Urothelium cell line (cell line): ENCODE results near the gene CHD5.
"Not testable (repeated sequence)": the region's sequence is repeated elsewhere in the genome, so short reads cannot be mapped to it uniquely, and the experiment has no call there.

Source experiments
- DNase-seq: peaks from one replicate; pipeline ENCODE4 v3.0.0; 2011; ENCODE audit warnings: low spot score, mixed read lengths
- FAIRE-seq: peaks from 2 replicates; lab custom pipeline; 2011; peaks lifted over from hg19 to GRCh38; lab: Jason Lieb, UNC

Gene CHD5

GRCh38 chr1:6180268-6180706 lies at the start of gene CHD5:
Gene CHD5 (minus strand): TSS chr1:6180321. CDS start chr1:6180023, 298 bp downstream.
- DNase-seq (peak; percentile 61), FAIRE-seq (peak; percentile 30)

- no peak for DNase-seq
- FAIRE-seq = no peak
These were observed 45.5 kb upstream of the CHD5 start for GRCh38 chr1:6225651-6226050.

- FAIRE-seq (no peak), DNase-seq (no peak)
These were observed 44.6 kb upstream of the CHD5 start for GRCh38 chr1:6224718-6225117.

GRCh38 chr1:6223617-6224016 lies 43.5 kb upstream of the CHD5 start:
- FAIRE-seq = no peak
- no peak for DNase-seq

- FAIRE-seq = no peak
- DNase-seq = no peak
These were observed 42.5 kb upstream of the CHD5 start for GRCh38 chr1:6222636-6223035.

GRCh38 chr1:6221210-6221784 lies 41.2 kb upstream of the CHD5 start:
- FAIRE-seq (no peak), DNase-seq (no peak)

- no peak for DNase-seq
- no peak for FAIRE-seq
These were observed 40.1 kb upstream of the CHD5 start for GRCh38 chr1:6220236-6220635.

GRCh38 chr1:6219641-6220040 lies 39.5 kb upstream of the CHD5 start:
- DNase-seq, FAIRE-seq: not testable (repeated sequence)

GRCh38 chr1:6218375-6219164 lies 38.4 kb upstream of the CHD5 start:
- FAIRE-seq (no peak), DNase-seq (no peak)

GRCh38 chr1:6212193-6212959 lies 32.3 kb upstream of the CHD5 start:
- DNase-seq (no peak), FAIRE-seq (no peak)

- FAIRE-seq = no peak
- DNase-seq = no peak
These were observed 31.6 kb upstream of the CHD5 start for GRCh38 chr1:6211731-6212130.

- DNase-seq (no peak), FAIRE-seq (no peak)
These were observed 30.7 kb upstream of the CHD5 start for GRCh38 chr1:6210591-6211355.

- DNase-seq (no peak), FAIRE-seq (no peak)
These were observed 29.8 kb upstream of the CHD5 start for GRCh38 chr1:6209661-6210580.

GRCh38 chr1:6208723-6209660 lies 28.9 kb upstream of the CHD5 start:
- DNase-seq (no peak), FAIRE-seq (no peak)

GRCh38 chr1:6207921-6208320 lies 27.8 kb upstream of the CHD5 start:
- no peak for FAIRE-seq
- no peak for DNase-seq

GRCh38 chr1:6207075-6207885 lies 27.2 kb upstream of the CHD5 start:
- no peak for DNase-seq
- no peak for FAIRE-seq

- no peak for DNase-seq
- no peak for FAIRE-seq
These were observed 26.4 kb upstream of the CHD5 start for GRCh38 chr1:6206520-6206855.

GRCh38 chr1:6205849-6206519 lies 25.9 kb upstream of the CHD5 start, which contains the start of gene RNF207:
Gene RNF207 (plus strand): TSS chr1:6206119. CDS start chr1:6206536, 417 bp downstream.
- no peak for FAIRE-seq

More at GRCh38 chr1:6205849-6206519, 25.9 kb upstream of the CHD5 start, which contains the start of gene RNF207:
- DNase-seq = peak; percentile 83
